A549 treated with DMSO at 1 μM for 4 hours (cell line): ENCODE measurements around the gene C11orf24. TPM values are rescaled to one million over a fixed set of nuclear protein-coding genes. Genes with fewer than 3 reads are reported as not detected.

Source experiments
- total RNA-seq: library from RNA; stranded (reverse); fragments of 200-300 nt; extraction: Qiagen RNA extraction; gene quantifications from 5 replicates; pipeline ENCODE4 v1.2.3, GENCODE V29; 2022; ENCODE audit warnings: low read depth

The C11orf24 gene
- total RNA-seq = 56.9 to 62.4 TPM (median 59.9 TPM) in 5 replicates

GRCh38 chr11:68271781-68272608, at the start of gene C11orf24:
Gene C11orf24, minus strand, starts transcription at chr11:68271973. Its CDS starts 8,206 bp downstream, at chr11:68263767.

GRCh38 chr11:68312117-68312779, 40.5 kb upstream of the C11orf24 start, which contains the start of gene LRP5:
Gene LRP5, plus strand, starts transcription at chr11:68312591. Its CDS starts 124 bp downstream, at chr11:68312715.

GRCh38 chr11:68213135-68213515, 58.6 kb downstream of the C11orf24 start, which contains the start of gene KMT5B:
Gene KMT5B, minus strand, starts transcription at chr11:68213296. Its CDS starts 23,220 bp downstream, at chr11:68190076.

Other genes starting within 250 kb of the C11orf24 start
- gene NDUFS8, start 241.3 kb downstream of the C11orf24 start, total RNA-seq = 307 to 381 TPM (median 350 TPM) in 5 replicates
- 77.5 to 174 TPM (median 144 TPM) in 5 replicates for gene TCIRG1, start 232.9 kb downstream of the C11orf24 start, total RNA-seq
- gene CHKA, start 150.6 kb downstream of the C11orf24 start, total RNA-seq = 25.6 to 29.4 TPM (median 26.3 TPM) in 5 replicates
- gene KMT5B, start 58.7 kb downstream of the C11orf24 start, total RNA-seq = 19.7 to 23.7 TPM (median 21.5 TPM) in 5 replicates
- gene LRP5, start 40.6 kb upstream of the C11orf24 start, total RNA-seq = 35.9 to 58.6 TPM (median 47.8 TPM) in 5 replicates
- 48.9 to 68.0 TPM (median 63.4 TPM) in 5 replicates for gene PPP6R3, start 188.8 kb upstream of the C11orf24 start, total RNA-seq